Trophoblast cell (in vitro differentiated cells and primary cell): ENCODE results near the gene GLIS2.

Source experiments
- DNase-seq, 2 donors: peaks; one replicate each; pipeline ENCODE4 v3.0.0-alpha.2; 2016
- H2AFZ ChIP-seq: 2 replicates; pipeline ENCODE4 v1.6.1; 2013; ENCODE audit warnings: low read length, moderate library complexity, mild to moderate bottlenecking; ENCODE audit not compliant: insufficient read depth, poor library complexity
- H2AK5ac ChIP-seq: 2 replicates; pipeline ENCODE4 v1.6.1; 2013; ENCODE audit warnings: mild to moderate bottlenecking, low read length
- H2BK120ac ChIP-seq: 2 replicates; pipeline ENCODE4 v1.6.1; 2013; ENCODE audit warnings: low read length, mild to moderate bottlenecking, moderate library complexity; ENCODE audit not compliant: insufficient read depth, poor library complexity
- H2BK12ac ChIP-seq: 2 replicates; pipeline ENCODE4 v1.6.1; 2013; ENCODE audit warnings: mild to moderate bottlenecking, low read length, moderate library complexity
- H2BK5ac ChIP-seq: 2 replicates; pipeline ENCODE4 v1.6.1; 2013; ENCODE audit warnings: low read length, low read depth, moderate library complexity, mild to moderate bottlenecking; ENCODE audit not compliant: poor library complexity
- H3K14ac ChIP-seq: 2 replicates; pipeline ENCODE4 v1.6.1; 2013; ENCODE audit warnings: mild to moderate bottlenecking, low read length
- H3K18ac ChIP-seq: 2 replicates; pipeline ENCODE4 v1.6.1; 2013; ENCODE audit warnings: mild to moderate bottlenecking, low read length
- H3K23ac ChIP-seq: 2 replicates; pipeline ENCODE4 v1.6.1; 2013; ENCODE audit warnings: low read length
- H3K27ac ChIP-seq: 2 replicates; pipeline ENCODE4 v1.5.1; 2013; ENCODE audit warnings: low read depth, mild to moderate bottlenecking, inconsistent platforms, low read length, moderate library complexity
- H3K27me3 ChIP-seq: 2 replicates; pipeline ENCODE4 v1.6.1; 2013; ENCODE audit warnings: inconsistent platforms, mild to moderate bottlenecking, low read length, moderate library complexity; ENCODE audit not compliant: insufficient read depth
- H3K36me3 ChIP-seq, 2 experiments: 1 replicate in 1 of 2; 2 replicates in 1 of 2; pipeline ENCODE4 v1.6.1; 2013; ENCODE audit warnings: low read length in 2 of 2, mild to moderate bottlenecking in 2 of 2, moderate library complexity in 1 of 2; ENCODE audit not compliant: insufficient read depth in 2 of 2, control insufficient read depth in 1 of 2
- H3K4ac ChIP-seq: 2 replicates; pipeline ENCODE4 v1.6.1; 2013; ENCODE audit warnings: low read depth, mild to moderate bottlenecking, low read length, moderate library complexity
- H3K4me1 ChIP-seq, 2 experiments: 1 replicate in 1 of 2; 2 replicates in 1 of 2; pipeline ENCODE4 v1.6.1; 2013; ENCODE audit warnings: low read length in 2 of 2, mild to moderate bottlenecking in 2 of 2, moderate library complexity in 1 of 2; ENCODE audit not compliant: insufficient read depth in 2 of 2, control insufficient read depth in 1 of 2
- H3K4me2 ChIP-seq: 2 replicates; pipeline ENCODE4 v1.6.1; 2013; ENCODE audit warnings: inconsistent platforms, mild to moderate bottlenecking, low read length, moderate library complexity
- H3K4me3 ChIP-seq: 2 replicates; pipeline ENCODE4 v1.5.1; 2013; ENCODE audit warnings: mild to moderate bottlenecking, low read depth, low read length, inconsistent platforms
- H3K79me1 ChIP-seq: one replicate; pipeline ENCODE4 v1.6.1; 2013; ENCODE audit warnings: low read length
- H3K79me2 ChIP-seq: 2 replicates; pipeline ENCODE4 v1.6.1; 2013; ENCODE audit warnings: low read length, mild to moderate bottlenecking; ENCODE audit not compliant: control insufficient read depth, insufficient read depth, poor library complexity
- H3K9ac ChIP-seq: 2 replicates; pipeline ENCODE4 v1.6.1; 2013; ENCODE audit warnings: mild to moderate bottlenecking, low read length
- H3K9me3 ChIP-seq: 2 replicates; pipeline ENCODE4 v1.6.1; 2013; ENCODE audit warnings: low read depth, mild to moderate bottlenecking, control low read depth, inconsistent platforms, low read length; ENCODE audit not compliant: insufficient read depth
- H4K12ac ChIP-seq: 2 replicates; pipeline ENCODE4 v1.6.1; 2013; ENCODE audit warnings: low read depth, mild to moderate bottlenecking, low read length, moderate library complexity
- H4K8ac ChIP-seq: 2 replicates; pipeline ENCODE4 v1.6.1; 2013; ENCODE audit warnings: low read depth, mild to moderate bottlenecking, low read length, moderate library complexity
- H4K91ac ChIP-seq: one replicate; pipeline ENCODE4 v1.6.1; 2013; ENCODE audit warnings: low read depth, mild to moderate bottlenecking, low read length, moderate library complexity
- WGBS: extraction: QIAGEN DNeasy Blood & Tissue Kit; methylation state at CpG from one replicate; pipeline ENCODE4 v1.1.7; 2013; ENCODE audit warnings: missing lambda C conversion rate; ENCODE audit not compliant: insufficient read length, insufficient coverage; ENCODE audit errors: extremely low coverage; 5-methylcytosine and 5-hydroxymethylcytosine counted together

The GLIS2 gene

GRCh38 chr16:4347765-4348509 is 32.1 kb downstream of the GLIS2 start:
- Histone ChIP-seq H3K27ac (no peak overlapping the region), H3K27me3 (no peaks in the 10 kb centered on the region), H4K8ac (no peak overlapping the region), H3K14ac (no peak overlapping the region), H2BK12ac (no peak overlapping the region), H3K9ac (no peak overlapping the region), H4K12ac (no peak overlapping the region), H3K4me2 (no peak overlapping the region), H3K18ac (no peak overlapping the region), H4K91ac (no peak overlapping the region), H2AFZ (no peak overlapping the region), H2BK5ac (no peak overlapping the region), H3K4me1 (peaks cover 0 to 4% of the 10 kb centered on the region in 2 experiments), H3K23ac (no peak overlapping the region), H3K36me3 (peaks cover 8 to 12% of the 10 kb centered on the region in 2 experiments), H3K79me1 (peaks cover 4% of the 10 kb centered on the region), H2AK5ac (no peak overlapping the region), H3K4ac (peak overlapping the region; percentile 29), H3K4me3 (no peak overlapping the region), H3K9me3 (no peaks in the 10 kb centered on the region), H3K79me2 (peaks cover 9% of the 10 kb centered on the region), H2BK120ac (no peak overlapping the region)
- no peak for DNase-seq
- no CpG with 5 or more reads among the region's 17 CpGs for WGBS

GRCh38 chr16:4349332-4349731 is 33.5 kb downstream of the GLIS2 start:
- Histone ChIP-seq H2BK5ac (no peak overlapping the region), H2AFZ (no peak overlapping the region), H4K8ac (no peak overlapping the region), H3K36me3 (peaks cover 8% of the 10 kb centered on the region in 2 experiments), H3K4me3 (no peak overlapping the region), H4K12ac (no peak overlapping the region), H3K27me3 (no peaks in the 10 kb centered on the region), H2BK120ac (no peak overlapping the region), H3K9ac (no peak overlapping the region), H3K27ac (no peak overlapping the region), H2BK12ac (no peak overlapping the region), H4K91ac (no peak overlapping the region), H3K23ac (no peak overlapping the region), H3K9me3 (no peaks in the 10 kb centered on the region), H3K4ac (peak overlapping the region; percentile 21), H3K14ac (no peak overlapping the region), H3K4me2 (no peak overlapping the region), H2AK5ac (no peak overlapping the region), H3K79me1 (peaks cover 4% of the 10 kb centered on the region), H3K18ac (no peak overlapping the region), H3K79me2 (peaks cover 6% of the 10 kb centered on the region), H3K4me1 (peaks cover 0 to 4% of the 10 kb centered on the region in 2 experiments)
- no peak for DNase-seq
- no CpG with 5 or more reads among the region's 5 CpGs for WGBS

- WGBS, result no CpG with 5 or more reads among the region's 24 CpGs
- Histone ChIP-seq H2BK5ac (no peak overlapping the region), H3K27ac (peak overlapping the region; percentile 11), H3K79me2 (peaks cover 6% of the 10 kb centered on the region), H3K9me3 (no peaks in the 10 kb centered on the region), H3K36me3 (peaks cover 8 to 10% of the 10 kb centered on the region in 2 experiments), H3K9ac (peak overlapping the region; percentile 95), H3K23ac (no peak overlapping the region), H3K4me2 (peak overlapping the region; percentile 85), H4K8ac (peak overlapping the region; percentile 39), H3K4me3 (peak overlapping the region; percentile 98), H3K79me1 (peaks cover 4% of the 10 kb centered on the region), H4K12ac (peak overlapping the region; percentile 10), H3K4ac (peak overlapping the region; percentile 51), H4K91ac (peak overlapping the region; percentile 29), H2BK12ac (no peak overlapping the region), H3K14ac (peak overlapping the region; percentile 35), H3K18ac (peak overlapping the region; percentile 25), H2AFZ (peak overlapping the region; percentile 60), H3K27me3 (no peaks in the 10 kb centered on the region), H2AK5ac (peak overlapping the region; percentile 21), H2BK120ac (no peak overlapping the region), H3K4me1 (peaks cover 0 to 4% of the 10 kb centered on the region in 2 experiments)
- DNase-seq, result no peak
Observed at GRCh38 chr16:4350365-4350786, 34.5 kb downstream of the GLIS2 start.

GRCh38 chr16:4350787-4351659 is 35.2 kb downstream of the GLIS2 start, which contains the start of gene PAM16:
TSS of gene PAM16 (minus strand) at chr16:4351321. CDS start at chr16:4351234, 87 bp downstream.
- peak within 1 kb of the TSS; percentile 10 for H4K12ac ChIP-seq
- H3K79me2 ChIP-seq, result peaks cover 6% of the 10 kb centered on the region
- no peaks in the 10 kb centered on the region for H3K27me3 ChIP-seq
- no peak within 1 kb of the TSS for H2BK12ac ChIP-seq
- H3K4ac ChIP-seq, result peak within 1 kb of the TSS; percentile 51
- peak within 1 kb of the TSS; percentile 25 for H3K18ac ChIP-seq
- peak within 1 kb of the TSS; percentile 98 for H3K4me3 ChIP-seq
- H3K4me1 ChIP-seq, result peaks cover 0 to 4% of the 10 kb centered on the region in 2 experiments
- H3K27ac ChIP-seq, result peak within 1 kb of the TSS; percentile 11
- peak within 1 kb of the TSS; percentile 60 for H2AFZ ChIP-seq
- peak within 1 kb of the TSS; percentile 21 for H2BK120ac ChIP-seq
- H3K23ac ChIP-seq, result no peak within 1 kb of the TSS
- peaks cover 4% of the 10 kb centered on the region for H3K79me1 ChIP-seq
- H4K91ac ChIP-seq, result peak within 1 kb of the TSS; percentile 29
- no peaks in the 10 kb centered on the region for H3K9me3 ChIP-seq
- WGBS, result no CpG with 5 or more reads among the region's 81 CpGs
- peak within 1 kb of the TSS; percentile 39 for H4K8ac ChIP-seq
- peak within 1 kb of the TSS; percentile 35 for H3K14ac ChIP-seq
- peak within 1 kb of the TSS; percentile 95 for H3K9ac ChIP-seq
- peaks cover 8 to 10% of the 10 kb centered on the region in 2 experiments for H3K36me3 ChIP-seq
- H2BK5ac ChIP-seq, result peak within 1 kb of the TSS; percentile 5
- H2AK5ac ChIP-seq, result peak within 1 kb of the TSS; percentile 21
- peak; percentile 96 to 98 for DNase-seq
- H3K4me2 ChIP-seq, result peak within 1 kb of the TSS; percentile 85
